Testis (tissue), 3 donors: ENCODE results near the gene OAF. TPM values are rescaled to one million over a fixed set of nuclear protein-coding genes. Genes with fewer than 3 reads are reported as not detected.

Source experiments
- DNase-seq: peaks from one replicate; pipeline ENCODE4 v3.0.0-alpha.2; 2019
- H3K27ac ChIP-seq, 2 donors: fragments of 200-600 bp; sonication (generic); one replicate each; pipeline ENCODE4 v1.5.1; 2019
- H3K27me3 ChIP-seq: fragments of 200-600 bp; sonication (generic); one replicate; pipeline ENCODE4 v1.5.1; 2019
- H3K36me3 ChIP-seq: fragments of 200-600 bp; sonication (generic); one replicate; pipeline ENCODE4 v1.5.1; 2017; ENCODE audit warnings: low read depth; ENCODE audit errors: missing control alignments
- H3K4me1 ChIP-seq: fragments of 200-600 bp; sonication (generic); one replicate; pipeline ENCODE4 v1.5.1; 2019
- H3K4me3 ChIP-seq, 2 donors: fragments of 200-600 bp; sonication (generic); one replicate each; pipeline ENCODE4 v1.5.1; 2017 to 2019
- H3K9me3 ChIP-seq: fragments of 200-600 bp; sonication (generic); one replicate; pipeline ENCODE4 v1.5.1; 2017
- CTCF ChIP-seq, 3 experiments: fragments of 450-650 bp in 2 of 3; fragments of 200-600 bp in 1 of 3; sonication (generic) in 1 of 3; IDR thresholded peaks; one replicate each; pipeline ENCODE4 v1.5.1; 2016 to 2019; ENCODE audit warnings: antibody characterized with exemption in 3 of 3, mild to moderate bottlenecking in 2 of 3, moderate library complexity in 1 of 3
- POLR2A ChIP-seq: fragments of 450-650 bp; IDR thresholded peaks from one replicate; pipeline ENCODE4 v1.6.1; 2017; ENCODE audit warnings: antibody characterized with exemption, mild to moderate bottlenecking, moderate library complexity
- WGBS, 2 donors: methylation state at CpG; one replicate each; pipeline ENCODE4 v1.1.5; 2018; 5-methylcytosine and 5-hydroxymethylcytosine counted together
- intact Hi-C: fragments of 100-400 bp; cut with DNase I; formaldehyde crosslinking; loops from one replicate; pipeline ENCODE4 v1.15.1; 2023; ENCODE audit warnings: low total_unique reads
- polyA plus RNA-seq: library from polyadenylated mRNA; stranded (reverse); fragments of 350-450 nt; fragmentation: Illumina TruSeq; extraction: RNeasy Lipid Tissue Mini Kit (QIAGEN cat#74804); gene quantifications from one replicate; pipeline ENCODE4 v1.2.3, GENCODE V29; 2014; ENCODE audit warnings: low read depth, low replicate concordance; ENCODE audit not compliant: insufficient read depth
- total RNA-seq, 2 donors: library from RNA; depleted of rRNA; stranded (reverse); fragments of >200 nt; gene quantifications; one replicate each; pipeline ENCODE4 v1.2.3, GENCODE V29; 2016

The OAF gene
- total and polyA plus RNA-seq, 3 donors from 2014 or later: 8.5 to 22.6 (median 11.0) TPM

GRCh38 chr11:120169981-120170698 is 40.7 kb upstream of the OAF start:
- no peak for TF ChIP-seq CTCF (IDR thresholded peaks at IDR 0.05)
- no peak for TF ChIP-seq POLR2A
- intact Hi-C loops: loop anchor here (5.0 kb wide), 1 partner anchor 57 kb away; no protein-coding TSS in a partner anchor
- Histone ChIP-seq H3K4me3 (peak overlapping the region in 1 of 2 donors; percentile 61), H3K36me3 (no peaks in the 10 kb centered on the region), H3K27me3 (no peaks in the 10 kb centered on the region), H3K4me1 (peaks cover 4% of the 10 kb centered on the region), H3K9me3 (no peaks in the 10 kb centered on the region), H3K27ac (no peak overlapping the region)
- 51 to 65% methylated on average over 16 to 27 of the region's 27 CpGs for WGBS, 2 donors
- DNase-seq: no peak

- WGBS, 2 donors: 87 to 90% methylated on average over 9 to 12 of the region's 12 CpGs
- Histone ChIP-seq H3K27me3 (no peaks in the 10 kb centered on the region), H3K4me1 (peaks cover 4% of the 10 kb centered on the region), H3K9me3 (no peaks in the 10 kb centered on the region), H3K27ac (no peak overlapping the region), H3K36me3 (no peaks in the 10 kb centered on the region), H3K4me3 (no peak overlapping the region)
- no peak for DNase-seq
- intact Hi-C loops: loop anchor here (5.0 kb wide), 1 partner anchor 56 kb away; no protein-coding TSS in a partner anchor
- TF ChIP-seq POLR2A (no peak), CTCF (IDR thresholded peaks at IDR 0.05) (no peak)
Measured at GRCh38 chr11:120170741-120171261, 40.0 kb upstream of the OAF start.

- no peak overlapping the region for H3K27ac ChIP-seq
- no peaks in the 10 kb centered on the region for H3K9me3 ChIP-seq
- no peak overlapping the region for H3K4me3 ChIP-seq
- no peaks in the 10 kb centered on the region for H3K36me3 ChIP-seq
- H3K27me3 ChIP-seq: no peaks in the 10 kb centered on the region
- peaks cover 4% of the 10 kb centered on the region for H3K4me1 ChIP-seq
- peak; percentile 79 for DNase-seq
- 37 to 46% methylated on average over 18 to 24 of the region's 24 CpGs for WGBS, 2 donors
- intact Hi-C loops: loop anchor here (5.0 kb wide), 1 partner anchor 55 kb away; no protein-coding TSS in a partner anchor
- TF ChIP-seq POLR2A (no peak), CTCF (IDR thresholded peaks at IDR 0.05) (peak; percentile 79 to 83 (median 83))
Measured at GRCh38 chr11:120172054-120172911, 38.5 kb upstream of the OAF start.

GRCh38 chr11:120173019-120173705 is 37.7 kb upstream of the OAF start:
- Histone ChIP-seq H3K9me3 (no peaks in the 10 kb centered on the region), H3K27ac (no peak overlapping the region), H3K4me3 (no peak overlapping the region), H3K4me1 (peaks cover 4% of the 10 kb centered on the region), H3K27me3 (no peaks in the 10 kb centered on the region), H3K36me3 (no peaks in the 10 kb centered on the region)
- intact Hi-C loops: loop anchor here (5.0 kb wide), 1 partner anchor 54 kb away; no protein-coding TSS in a partner anchor
- 69 to 80% methylated on average over 9 to 11 of the region's 11 CpGs for WGBS, 2 donors
- TF ChIP-seq POLR2A: no peak
- no peak for DNase-seq
